Coronary artery (tissue), 2 donors: ENCODE measurements around the gene ADM2.
A peak's percentile ranks its signal among the peaks of the same experiment; 100 is the strongest.
"Not testable (repeated sequence)": the region's sequence is repeated elsewhere in the genome, so short reads cannot be mapped to it uniquely, and the experiment has no call there.

Experiments used
- DNase-seq: peaks from one replicate; pipeline ENCODE4 v3.0.0-alpha.2; 2017; ENCODE audit warnings: low spot score
- H3K27ac ChIP-seq, 2 donors: fragments of 200-600 bp; sonication (generic); one replicate each; pipeline ENCODE4 v1.5.1; 2016 to 2019
- H3K4me3 ChIP-seq: fragments of 200-600 bp; sonication (generic); 2 replicates; pipeline ENCODE4 v1.5.1; 2016; ENCODE audit warnings: mild to moderate bottlenecking, moderate library complexity
- CTCF ChIP-seq: fragments of 200-600 bp; sonication (generic); IDR thresholded peaks from one replicate; pipeline ENCODE4 v1.5.1; 2019; ENCODE audit warnings: antibody characterized with exemption

ADM2 gene

GRCh38 chr22:50531962-50532674 lies 50.8 kb downstream of the ADM2 start:
- no peak for TF ChIP-seq CTCF
- peak; percentile 86 for DNase-seq
- Histone ChIP-seq H3K4me3 (peak overlapping the region; percentile 83), H3K27ac (peak overlapping the region; percentile 66 to 98)

- DNase-seq: no peak
- no peak for TF ChIP-seq CTCF
- H3K27ac ChIP-seq: peak overlapping the region in 1 of 2 donors; percentile 98
- peak overlapping the region; percentile 83 for H3K4me3 ChIP-seq
Measured at GRCh38 chr22:50532824-50533796, 51.8 kb downstream of the ADM2 start.

- H3K4me3 ChIP-seq, DNase-seq: not testable (repeated sequence)
- peak overlapping the region in 1 of 2 donors; percentile 51 for H3K27ac ChIP-seq
Measured at GRCh38 chr22:50533856-50534711, 52.7 kb downstream of the ADM2 start.

GRCh38 chr22:50535113-50535512 lies 53.8 kb downstream of the ADM2 start:
- TF ChIP-seq CTCF: no peak
- Histone ChIP-seq H3K4me3 (no peak overlapping the region), H3K27ac (no peak overlapping the region)
- DNase-seq: no peak
